ES-I3 (cell line): ENCODE data around the gene FHIT.

ENCODE experiments used
- H3K36me3 ChIP-seq: 2 replicates; pipeline ENCODE4 v1.6.1; 2013; ENCODE audit warnings: mild to moderate bottlenecking, low read length, control low read depth, moderate library complexity; ENCODE audit not compliant: insufficient read depth
- H3K4me1 ChIP-seq: 2 replicates; pipeline ENCODE4 v1.6.1; 2013; ENCODE audit warnings: mild to moderate bottlenecking, control low read depth, low read length; ENCODE audit not compliant: insufficient read depth
- H3K9ac ChIP-seq: 2 replicates; pipeline ENCODE4 v1.6.1; 2013; ENCODE audit warnings: low read depth, mild to moderate bottlenecking, low read length, moderate library complexity
- H3K9me3 ChIP-seq: 2 replicates; pipeline ENCODE4 v1.6.1; 2013; ENCODE audit warnings: mild to moderate bottlenecking, low read length, moderate library complexity; ENCODE audit not compliant: control insufficient read depth, insufficient read depth

FHIT gene

DNA sequence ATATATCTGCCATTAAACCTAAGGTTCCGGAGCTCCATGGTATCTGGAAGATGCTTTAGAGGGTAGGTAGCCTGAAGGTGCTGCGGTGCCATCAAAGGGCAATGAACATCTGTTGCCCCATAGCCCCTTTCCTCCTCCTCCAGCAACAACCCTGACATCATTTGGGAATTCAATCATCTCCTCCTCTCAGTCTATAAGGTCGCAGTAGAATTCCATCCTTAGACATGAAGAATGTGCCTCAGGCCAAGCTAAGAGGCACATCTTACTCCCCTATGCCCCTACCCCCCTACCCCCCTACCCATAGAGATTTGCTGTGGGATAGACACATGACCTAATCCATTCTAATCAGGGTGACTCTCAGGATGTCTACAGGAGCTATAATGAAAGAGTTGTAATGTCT, 1101.8 kb downstream of the FHIT start:
- Histone ChIP-seq H3K9ac (no peak overlapping the region), H3K9me3 (no peaks in the 10 kb centered on the region), H3K4me1 (no peaks in the 10 kb centered on the region), H3K36me3 (no peaks in the 10 kb centered on the region)

DNA sequence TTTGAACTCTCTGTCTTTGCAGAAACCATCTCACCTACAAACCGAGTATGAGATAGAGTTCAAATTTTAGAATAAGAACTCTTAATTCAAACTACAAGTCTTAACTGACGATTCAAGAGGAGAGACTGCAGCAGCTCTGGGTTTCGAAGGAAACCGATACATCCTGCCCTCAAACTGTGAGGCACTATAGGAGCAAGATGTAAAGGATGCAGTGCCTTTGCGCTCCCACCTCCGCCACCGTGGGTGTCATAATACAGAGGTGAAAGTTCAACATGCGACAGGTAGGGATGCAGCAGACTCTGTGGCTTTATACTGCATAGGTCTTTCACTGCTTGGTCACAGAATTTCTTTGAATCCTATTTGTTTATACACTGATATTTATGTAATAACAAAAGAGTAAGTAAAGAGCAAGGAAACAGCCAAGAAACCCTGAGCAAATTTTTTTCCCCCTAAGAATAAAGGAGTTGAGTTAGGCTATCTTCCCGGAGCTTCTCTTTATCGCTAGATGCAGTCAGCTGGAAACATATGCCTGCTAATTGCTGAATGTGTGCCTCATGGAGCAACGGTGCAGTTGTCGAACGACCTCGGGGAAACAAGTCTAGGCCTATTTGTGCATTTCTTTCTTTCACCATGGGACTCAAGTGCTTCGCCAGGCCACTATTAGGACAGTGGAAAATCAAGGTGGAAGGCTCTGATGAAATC, 1103.9 kb downstream of the FHIT start:
- no peak overlapping the region for H3K9ac ChIP-seq
- H3K36me3 ChIP-seq, result no peaks in the 10 kb centered on the region
- no peaks in the 10 kb centered on the region for H3K4me1 ChIP-seq

DNA sequence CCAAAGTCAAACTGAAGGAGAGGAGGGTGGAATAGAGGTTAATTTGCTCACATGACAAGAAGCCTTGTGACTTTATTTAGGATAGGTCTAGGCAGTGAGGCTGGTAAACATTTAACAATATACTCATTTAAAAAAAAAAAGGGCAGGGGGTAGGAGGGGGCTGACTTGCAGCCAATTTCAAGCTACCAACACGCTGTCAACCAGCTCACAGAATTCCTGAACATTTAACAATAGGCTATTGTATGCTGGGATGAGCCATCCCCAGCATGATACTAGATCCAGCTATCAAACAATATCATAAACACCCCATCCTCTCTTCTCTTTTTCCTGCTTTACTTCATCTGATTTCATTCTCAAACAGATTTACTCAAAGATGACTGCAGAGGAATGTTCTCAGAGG, 1105.1 kb downstream of the FHIT start:
- H3K9me3 ChIP-seq, result no peaks in the 10 kb centered on the region

More for the DNA sequence above, 1103.9 kb downstream of the FHIT start:
- no peaks in the 10 kb centered on the region for H3K9me3 ChIP-seq

GRCh38 chr3:60144071-60144470, 1107.2 kb downstream of the FHIT start:
- Histone ChIP-seq H3K36me3 (no peaks in the 10 kb centered on the region), H3K4me1 (0 out of 2 replicates have a peak, but pooled peaks cover 5% of the 10 kb centered on the region), H3K9me3 (no peaks in the 10 kb centered on the region), H3K9ac (no peak overlapping the region)

More for the DNA sequence above, 1105.1 kb downstream of the FHIT start:
- H3K36me3 ChIP-seq, result no peaks in the 10 kb centered on the region
- no peak overlapping the region for H3K9ac ChIP-seq
- 0 out of 2 replicates have a peak, but pooled peaks cover 5% of the 10 kb centered on the region for H3K4me1 ChIP-seq

DNA sequence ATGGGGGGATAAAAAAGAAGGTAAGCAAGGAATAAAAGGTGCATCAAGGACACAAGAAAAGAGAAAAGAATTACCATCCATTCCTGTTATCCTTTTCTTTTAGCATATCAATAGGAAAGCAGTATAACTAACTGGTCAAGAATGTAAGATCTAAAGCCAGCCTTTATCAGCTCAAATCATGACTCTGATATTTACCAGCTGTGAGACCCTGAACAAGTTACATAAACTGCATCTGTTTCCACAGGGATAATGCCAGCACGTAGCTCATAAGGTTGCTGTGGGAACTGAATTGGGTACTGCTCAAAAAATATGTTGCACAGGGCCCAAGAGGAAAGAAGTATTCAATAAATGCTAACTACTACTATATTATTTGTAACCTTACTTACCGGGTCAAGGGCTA, 1109.2 kb downstream of the FHIT start:
- no peaks in the 10 kb centered on the region for H3K36me3 ChIP-seq
- no peaks in the 10 kb centered on the region for H3K9me3 ChIP-seq
- H3K9ac ChIP-seq, result no peak overlapping the region
- 0 out of 2 replicates have a peak, but pooled peaks cover 5% of the 10 kb centered on the region for H3K4me1 ChIP-seq

GRCh38 chr3:60140160-60140559, 1111.1 kb downstream of the FHIT start:
- H3K36me3 ChIP-seq, result no peaks in the 10 kb centered on the region
- H3K4me1 ChIP-seq, result 0 out of 2 replicates have a peak, but pooled peaks cover 5% of the 10 kb centered on the region
- no peaks in the 10 kb centered on the region for H3K9me3 ChIP-seq
- no peak overlapping the region for H3K9ac ChIP-seq

DNA sequence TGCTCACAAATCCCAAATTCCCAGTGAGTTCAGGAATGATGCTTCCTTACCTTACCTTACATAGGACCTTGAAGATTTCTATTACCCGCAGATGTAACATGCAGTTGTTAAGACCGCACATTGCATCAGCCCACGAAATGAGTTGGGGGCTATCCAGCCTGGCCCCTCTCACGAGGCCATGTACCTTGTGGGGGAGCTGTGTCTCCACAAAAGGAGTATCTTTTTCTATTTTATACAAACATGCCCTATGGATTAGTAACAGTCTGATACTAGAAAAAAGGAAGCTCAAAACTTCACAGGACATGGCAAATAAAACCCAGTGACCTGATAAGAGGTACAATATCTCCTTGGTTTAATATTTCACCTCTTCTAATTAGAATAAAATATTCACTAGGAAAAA, 1114.7 kb downstream of the FHIT start:
- Histone ChIP-seq H3K4me1 (0 out of 2 replicates have a peak, but pooled peaks cover 2% of the 10 kb centered on the region), H3K9me3 (no peaks in the 10 kb centered on the region), H3K9ac (no peak overlapping the region), H3K36me3 (no peaks in the 10 kb centered on the region)

GRCh38 chr3:60135474-60135873, 1115.8 kb downstream of the FHIT start:
- Histone ChIP-seq H3K4me1 (no peaks in the 10 kb centered on the region), H3K9ac (no peak overlapping the region), H3K9me3 (no peaks in the 10 kb centered on the region), H3K36me3 (no peaks in the 10 kb centered on the region)

GRCh38 chr3:60133269-60134162, 1117.7 kb downstream of the FHIT start:
- H3K36me3 ChIP-seq, result no peaks in the 10 kb centered on the region
- no peaks in the 10 kb centered on the region for H3K4me1 ChIP-seq
- no peaks in the 10 kb centered on the region for H3K9me3 ChIP-seq
- no peak overlapping the region for H3K9ac ChIP-seq

DNA sequence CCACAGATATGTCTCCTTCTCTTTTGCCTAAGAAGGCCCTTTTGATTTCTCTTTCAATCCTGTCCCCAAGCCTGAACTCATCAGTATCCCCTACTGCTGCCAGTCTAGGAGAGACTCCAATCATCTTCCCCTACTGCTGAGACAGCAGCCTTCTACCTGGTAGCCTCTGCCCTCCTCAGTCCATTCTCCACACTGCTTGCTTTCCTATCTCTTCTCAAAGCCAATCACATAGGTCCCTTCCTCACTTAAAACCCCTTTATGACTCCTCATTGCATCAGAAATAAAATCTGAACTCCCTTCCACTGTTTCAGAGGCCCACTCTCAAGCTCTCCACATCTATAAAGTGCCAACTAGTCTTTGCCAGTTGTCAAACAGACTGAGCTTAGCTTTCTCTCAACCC, 1119.6 kb downstream of the FHIT start:
- no peaks in the 10 kb centered on the region for H3K4me1 ChIP-seq
- H3K36me3 ChIP-seq, result no peaks in the 10 kb centered on the region
- no peaks in the 10 kb centered on the region for H3K9me3 ChIP-seq
- no peak overlapping the region for H3K9ac ChIP-seq

- Histone ChIP-seq H3K36me3 (no peaks in the 10 kb centered on the region), H3K9ac (no peak overlapping the region), H3K9me3 (no peaks in the 10 kb centered on the region), H3K4me1 (no peaks in the 10 kb centered on the region)
Observed at GRCh38 chr3:60126511-60127304, 1124.5 kb downstream of the FHIT start.

DNA sequence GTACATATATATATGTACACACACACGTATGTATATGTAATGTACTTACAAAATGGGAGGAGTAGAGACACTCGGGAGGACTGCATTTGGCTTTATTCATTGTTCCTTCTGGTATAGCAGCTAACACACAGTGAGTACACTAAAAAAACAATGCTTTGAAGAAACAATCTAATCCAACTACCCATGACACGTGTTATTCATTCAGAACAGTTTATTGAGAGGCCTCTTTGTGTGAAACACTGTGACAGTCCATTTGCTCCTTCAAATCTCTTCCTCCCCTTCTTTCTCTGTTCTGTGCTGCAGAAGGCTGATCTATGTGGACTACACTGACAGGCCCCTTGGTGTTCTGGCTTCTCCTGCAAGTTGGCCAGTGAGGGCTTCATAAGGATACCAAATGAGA, 1125.6 kb downstream of the FHIT start:
- Histone ChIP-seq H3K4me1 (no peaks in the 10 kb centered on the region), H3K9me3 (no peaks in the 10 kb centered on the region), H3K9ac (no peak overlapping the region), H3K36me3 (no peaks in the 10 kb centered on the region)

DNA sequence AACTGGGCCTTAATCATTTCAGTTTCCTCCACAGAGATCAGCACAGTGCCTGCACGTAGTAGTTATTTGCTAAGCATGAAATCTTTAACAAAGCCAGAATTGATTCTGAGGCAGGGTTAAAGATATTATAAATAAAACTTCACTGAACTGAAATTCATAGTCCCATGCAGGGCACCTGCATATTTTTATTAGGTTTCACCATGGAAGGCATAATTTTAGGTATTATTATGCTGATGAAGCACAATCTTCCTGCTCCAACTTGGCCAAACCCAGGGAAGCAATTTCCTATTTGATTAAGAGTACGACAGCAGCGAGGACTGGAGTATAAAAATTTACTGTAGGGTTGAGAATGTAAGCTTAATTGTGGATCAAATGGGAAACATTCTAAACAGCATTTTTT, 1131.0 kb downstream of the FHIT start:
- Histone ChIP-seq H3K36me3 (no peaks in the 10 kb centered on the region), H3K9ac (no peak overlapping the region), H3K4me1 (peaks cover 5% of the 10 kb centered on the region; the same call in 1 of the 2 replicates), H3K9me3 (no peaks in the 10 kb centered on the region)

DNA sequence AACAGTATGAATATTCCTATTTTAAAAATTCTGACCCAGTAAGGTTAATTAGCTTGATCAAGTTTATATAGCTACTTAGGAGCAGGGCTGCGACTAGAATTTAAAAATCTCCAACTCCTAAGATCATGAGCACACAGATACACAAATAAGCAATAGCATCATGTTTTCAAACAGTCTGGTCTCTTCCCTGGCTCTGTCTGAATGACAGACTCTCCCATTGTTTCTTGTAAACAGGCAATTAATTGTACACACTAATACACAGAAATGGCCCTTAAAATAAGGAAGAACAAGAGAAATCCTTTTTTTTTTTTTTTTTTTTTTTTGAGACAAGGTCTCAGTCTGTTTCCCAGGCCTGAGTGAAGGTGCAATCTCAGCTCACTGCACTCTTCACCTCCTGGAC, 1137.1 kb downstream of the FHIT start:
- Histone ChIP-seq H3K9ac (no peak overlapping the region), H3K36me3 (no peaks in the 10 kb centered on the region), H3K4me1 (no peaks in the 10 kb centered on the region), H3K9me3 (no peaks in the 10 kb centered on the region)
